ENCODE data around the gene B4GALNT2.
"Not testable (repeated sequence)": the region's sequence is repeated elsewhere in the genome, so short reads cannot be mapped to it uniquely, and the experiment has no call there.

Gene B4GALNT2

GRCh38 chr17:49132699-49133364, at the start of gene B4GALNT2:
TSS of gene B4GALNT2 (plus strand) at chr17:49132769. CDS start at chr17:49132793, 24 bp downstream.
- DNase-seq, result no peak

GRCh38 chr17:49085046-49085445, 47.5 kb upstream of the B4GALNT2 start:
- DNase-seq, result not testable (repeated sequence)

GRCh38 chr17:49085565-49086315, 46.8 kb upstream of the B4GALNT2 start:
- DNase-seq, result no peak

GRCh38 chr17:49086316-49086605, 46.3 kb upstream of the B4GALNT2 start:
- DNase-seq, result no peak

- no peak for DNase-seq
Observed at GRCh38 chr17:49086649-49087048, 45.9 kb upstream of the B4GALNT2 start.

GRCh38 chr17:49089094-49089493, 43.5 kb upstream of the B4GALNT2 start:
- no peak for DNase-seq

GRCh38 chr17:49090878-49091594, 41.5 kb upstream of the B4GALNT2 start:
- DNase-seq, result no peak

- DNase-seq, result no peak
Observed at GRCh38 chr17:49093131-49093530, 39.4 kb upstream of the B4GALNT2 start.

- DNase-seq, result no peak
Observed at GRCh38 chr17:49100601-49101000, 32.0 kb upstream of the B4GALNT2 start.

GRCh38 chr17:49101054-49101534, 31.5 kb upstream of the B4GALNT2 start:
- DNase-seq, result no peak

GRCh38 chr17:49103360-49103759, 29.2 kb upstream of the B4GALNT2 start:
- not testable (repeated sequence) for DNase-seq

- DNase-seq, result no peak
Observed at GRCh38 chr17:49104511-49105074, 28.0 kb upstream of the B4GALNT2 start.

GRCh38 chr17:49106321-49107210, 26.0 kb upstream of the B4GALNT2 start:
- no peak for DNase-seq

GRCh38 chr17:49107211-49107557, 25.4 kb upstream of the B4GALNT2 start:
- no peak for DNase-seq

GRCh38 chr17:49108318-49108717, 24.3 kb upstream of the B4GALNT2 start:
- no peak for DNase-seq

GRCh38 chr17:49110509-49110908, 22.1 kb upstream of the B4GALNT2 start:
- DNase-seq, result no peak

GRCh38 chr17:49111934-49112333, 20.6 kb upstream of the B4GALNT2 start:
- no peak for DNase-seq

- no peak for DNase-seq
Observed at GRCh38 chr17:49112936-49113335, 19.6 kb upstream of the B4GALNT2 start.

GRCh38 chr17:49114703-49115102, 17.9 kb upstream of the B4GALNT2 start:
- DNase-seq, result no peak

- DNase-seq, result no peak
Observed at GRCh38 chr17:49117587-49118230, 14.9 kb upstream of the B4GALNT2 start.

GRCh38 chr17:49120166-49120565, 12.4 kb upstream of the B4GALNT2 start:
- no peak for DNase-seq

GRCh38 chr17:49121696-49122292, 10.8 kb upstream of the B4GALNT2 start:
- DNase-seq, result no peak

Measured in activated naive CD4-positive, alpha-beta T cell treated with Interleukin-2 at 50 U/mL for 16 hours (primary cell).